ENCODE results near the gene SUZ12.
"Not testable (repeated sequence)": the region's sequence is repeated elsewhere in the genome, so short reads cannot be mapped to it uniquely, and the experiment has no call there.

Gene SUZ12

DNA sequence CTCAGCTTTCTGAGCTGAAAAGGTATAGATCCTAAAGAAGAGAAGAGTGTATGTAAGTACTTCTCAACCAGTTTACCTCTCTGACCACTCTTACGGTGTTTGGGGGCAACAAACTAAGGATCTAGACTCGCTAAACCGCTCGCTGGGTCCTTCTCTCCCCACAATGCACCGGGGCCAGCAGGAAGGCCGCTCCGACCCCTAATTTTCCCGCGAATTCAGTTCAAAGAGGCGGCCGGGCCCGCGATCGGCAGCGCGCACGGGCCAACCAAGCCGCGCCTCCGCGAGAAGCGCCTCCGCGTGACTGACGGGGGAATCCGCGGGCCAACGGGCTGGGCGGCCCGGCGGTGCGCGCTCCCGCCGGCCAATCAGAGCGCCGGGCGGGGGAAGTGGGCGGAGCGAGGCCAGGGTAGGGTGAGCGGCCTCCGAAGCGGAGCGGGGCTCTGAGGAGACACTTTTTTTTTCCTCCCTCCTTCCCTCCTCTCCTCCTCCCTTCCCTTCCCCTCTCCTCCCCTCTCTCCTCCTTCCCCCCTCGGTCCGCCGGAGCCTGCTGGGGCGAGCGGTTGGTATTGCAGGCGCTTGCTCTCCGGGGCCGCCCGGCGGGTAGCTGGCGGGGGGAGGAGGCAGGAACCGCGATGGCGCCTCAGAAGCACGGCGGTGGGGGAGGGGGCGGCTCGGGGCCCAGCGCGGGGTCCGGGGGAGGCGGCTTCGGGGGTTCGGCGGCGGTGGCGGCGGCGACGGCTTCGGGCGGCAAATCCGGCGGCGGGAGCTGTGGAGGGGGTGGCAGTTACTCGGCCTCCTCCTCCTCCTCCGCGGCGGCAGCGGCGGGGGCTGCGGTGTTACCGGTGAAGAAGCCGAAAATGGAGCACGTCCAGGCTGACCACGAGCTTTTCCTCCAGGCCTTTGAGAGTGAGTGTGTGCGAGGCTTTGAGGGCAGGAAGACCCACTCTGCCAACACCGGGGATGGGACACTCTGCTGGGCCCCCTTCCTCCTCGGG is at the start of gene SUZ12:
Gene SUZ12, plus strand, starts transcription at position 393 of the 995 bp plus-strand sequence. Its CDS starts 240 bp downstream, at position 633.
- peak; percentile 69 to 80 for DNase-seq (ENCODE audit: extremely low read depth in 1 of 2, low read depth in 1 of 2)

DNA sequence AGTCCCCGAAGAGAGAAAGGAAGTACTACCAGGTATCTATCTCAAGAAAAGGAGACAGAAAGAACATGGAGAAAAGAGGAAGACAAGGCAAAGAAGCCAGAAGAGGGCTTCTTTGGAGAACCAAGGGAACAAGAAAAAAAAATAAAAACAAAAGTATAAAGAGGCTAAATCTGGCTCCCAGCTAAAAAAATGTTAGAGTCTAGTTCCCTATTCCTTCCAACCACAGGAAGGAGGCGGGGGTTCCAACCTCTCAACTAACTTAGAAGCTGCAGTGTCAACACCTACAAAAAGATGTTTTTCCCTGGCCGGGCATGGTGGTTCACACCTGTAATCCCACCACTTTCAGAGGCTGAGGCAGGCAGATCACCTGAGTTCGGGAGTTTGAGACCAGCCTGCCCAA is 48.7 kb upstream of the SUZ12 start:
- DNase-seq (ENCODE audit: extremely low read depth in 1 of 2, low read depth in 1 of 2), result no peak

DNA sequence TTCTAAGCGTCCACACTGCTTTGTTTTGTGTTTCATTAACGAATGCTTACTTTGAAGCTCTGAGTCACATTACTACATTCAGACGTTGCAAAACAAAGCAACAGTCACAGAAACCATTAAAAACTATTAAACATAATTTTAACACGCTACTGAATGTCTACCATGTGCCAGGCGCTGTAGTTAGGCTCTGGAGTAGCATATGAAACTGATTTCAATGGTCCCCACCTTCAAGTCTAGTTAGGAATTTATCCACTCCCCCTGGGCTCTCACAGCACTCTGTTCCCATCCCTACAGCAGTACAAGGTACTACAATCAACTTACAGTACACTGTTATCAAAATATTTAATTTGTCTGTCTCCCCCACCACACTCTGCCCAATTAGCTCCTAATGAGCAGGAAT is 35.9 kb upstream of the SUZ12 start:
- no peak for DNase-seq (ENCODE audit: extremely low read depth in 1 of 2, low read depth in 1 of 2)

DNA sequence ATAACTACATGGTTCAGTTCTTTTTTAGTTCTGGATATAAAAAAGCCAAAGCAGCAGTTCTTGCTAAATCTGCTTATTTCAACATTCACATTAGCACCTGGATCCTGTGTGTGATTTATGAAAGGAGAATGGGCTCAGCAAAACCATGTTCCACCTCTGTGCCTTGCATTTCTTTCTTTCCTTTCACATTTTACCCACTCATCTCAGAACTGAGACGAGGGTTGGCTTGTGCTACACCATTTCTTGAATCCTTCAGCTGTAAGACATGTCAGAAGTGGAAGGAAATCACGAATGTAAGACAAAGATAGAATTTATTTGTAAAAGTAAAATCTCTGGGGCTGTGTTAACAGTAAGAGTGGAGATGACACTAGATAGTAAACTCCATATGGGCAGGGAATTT is 34.1 kb upstream of the SUZ12 start:
- no peak for DNase-seq (ENCODE audit: extremely low read depth in 1 of 2, low read depth in 1 of 2)

DNA sequence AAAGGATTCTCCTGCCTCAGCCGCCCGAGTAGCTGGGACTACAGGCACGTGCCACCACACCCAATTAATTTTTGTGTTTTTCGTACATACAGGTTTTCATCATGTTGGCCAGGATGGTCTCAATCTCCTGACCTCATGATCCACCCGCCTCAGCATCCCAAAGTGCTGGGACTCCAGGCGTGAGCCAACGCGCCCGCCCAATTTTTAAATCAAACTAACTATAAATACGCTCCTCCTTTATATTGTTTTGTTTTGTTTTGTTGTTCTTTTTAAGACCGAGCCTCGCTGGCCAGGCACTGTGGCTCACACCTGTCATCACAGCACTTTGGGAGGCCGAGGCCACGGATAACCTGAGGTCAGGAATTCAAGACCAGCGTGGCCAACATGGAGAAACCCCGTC is 33.4 kb upstream of the SUZ12 start:
- no peak for DNase-seq (ENCODE audit: extremely low read depth in 1 of 2, low read depth in 1 of 2)

DNA sequence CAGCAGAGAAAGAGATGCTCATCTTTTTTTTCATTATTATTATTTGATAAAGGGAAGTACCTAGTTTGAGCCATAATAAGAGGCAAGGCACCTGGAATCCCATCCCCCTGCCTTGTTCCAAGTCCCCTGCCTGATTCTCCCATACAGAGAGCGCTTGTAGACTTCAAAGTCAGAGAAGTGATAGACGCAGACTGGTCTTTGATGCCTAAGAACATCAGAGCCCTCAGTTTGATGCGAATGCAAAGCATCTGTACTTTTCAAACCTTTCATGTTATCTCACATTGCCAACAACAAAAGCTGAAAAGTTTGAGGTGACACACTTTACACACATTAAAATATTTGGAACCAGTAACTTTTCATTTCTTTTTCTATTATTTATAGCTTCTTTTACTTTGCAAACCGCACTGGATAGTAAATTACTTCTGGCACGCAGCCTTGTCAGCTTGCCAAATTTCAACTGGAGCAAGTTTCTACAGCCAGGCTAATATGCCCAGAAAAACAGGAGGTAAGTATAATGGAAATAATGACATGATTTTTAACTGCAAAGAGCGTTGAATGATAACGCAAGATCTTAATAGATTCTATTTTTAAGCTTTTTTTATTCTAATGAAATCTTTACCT is 29.4 kb upstream of the SUZ12 start:
- DNase-seq (ENCODE audit: extremely low read depth in 1 of 2, low read depth in 1 of 2), result no peak

DNA sequence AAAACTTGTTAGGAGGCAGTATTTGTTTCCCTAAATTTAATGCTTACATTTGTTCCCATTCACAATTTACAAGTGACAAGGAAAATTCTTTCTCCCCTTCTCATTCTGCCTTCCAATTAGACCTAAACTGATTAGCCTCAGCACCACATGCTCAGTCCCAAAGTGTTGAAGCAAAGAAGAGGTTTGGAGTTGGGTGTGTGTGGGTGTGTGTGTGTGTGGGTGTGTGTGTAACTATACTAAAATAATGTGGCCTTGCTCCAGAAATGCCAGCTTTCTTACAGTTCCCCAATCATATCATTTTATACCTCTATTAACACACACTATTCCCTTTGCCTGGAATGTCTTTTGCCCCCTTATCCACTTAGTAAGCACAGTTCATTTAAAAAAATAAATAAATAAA is 28.4 kb upstream of the SUZ12 start:
- DNase-seq (ENCODE audit: extremely low read depth in 1 of 2, low read depth in 1 of 2), result no peak

DNA sequence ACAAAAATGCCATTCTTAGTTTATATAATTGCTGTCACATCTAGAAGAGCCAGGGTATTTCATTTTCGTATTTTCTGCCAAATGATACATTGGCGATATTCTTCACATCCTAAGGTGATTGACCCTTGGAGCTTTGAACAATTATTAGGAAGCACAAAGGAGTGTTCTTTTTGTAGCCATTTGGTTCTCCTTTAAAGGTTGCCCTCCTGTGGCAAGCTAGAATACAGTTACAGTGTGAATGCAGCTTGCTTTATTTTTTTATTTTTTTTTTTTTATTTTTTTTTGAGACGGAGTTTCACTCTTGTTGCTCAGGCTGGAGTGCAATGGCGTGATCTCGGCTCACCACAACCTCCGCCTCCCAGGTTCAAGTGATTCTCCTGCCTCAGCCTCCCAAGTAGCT is 24.1 kb upstream of the SUZ12 start:
- not testable (repeated sequence) for DNase-seq (ENCODE audit: extremely low read depth in 1 of 2, low read depth in 1 of 2)

DNA sequence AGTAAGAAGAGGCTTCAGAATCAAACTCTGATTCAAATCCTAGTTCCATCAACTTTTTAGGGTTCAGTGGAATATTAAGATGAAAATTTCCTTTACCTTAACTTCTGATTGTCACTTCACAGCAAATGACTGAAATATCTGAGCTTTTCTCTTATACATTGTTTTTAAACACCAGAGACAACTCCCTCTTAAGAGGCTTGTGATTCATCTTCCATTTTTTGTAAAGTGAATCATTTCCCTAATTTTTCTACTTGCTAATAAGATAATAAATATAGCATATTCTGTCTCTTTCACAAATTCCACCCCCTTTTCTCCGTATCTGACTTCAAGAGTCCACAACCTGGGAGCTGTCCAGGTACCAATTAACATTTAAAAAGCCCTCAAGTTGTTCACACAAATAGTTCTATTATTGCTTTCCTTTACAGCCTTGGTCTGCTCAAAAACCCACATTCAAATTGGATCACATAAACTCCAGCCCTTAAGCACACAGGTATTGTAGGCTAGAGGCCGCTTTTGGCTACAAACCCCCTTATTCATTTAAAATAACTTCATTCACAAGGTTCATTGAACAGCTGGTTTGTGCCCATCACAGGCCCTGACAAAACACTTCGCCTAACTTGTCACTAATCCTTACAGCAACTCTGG is 21.2 kb upstream of the SUZ12 start:
- no peak for DNase-seq (ENCODE audit: extremely low read depth in 1 of 2, low read depth in 1 of 2)

DNA sequence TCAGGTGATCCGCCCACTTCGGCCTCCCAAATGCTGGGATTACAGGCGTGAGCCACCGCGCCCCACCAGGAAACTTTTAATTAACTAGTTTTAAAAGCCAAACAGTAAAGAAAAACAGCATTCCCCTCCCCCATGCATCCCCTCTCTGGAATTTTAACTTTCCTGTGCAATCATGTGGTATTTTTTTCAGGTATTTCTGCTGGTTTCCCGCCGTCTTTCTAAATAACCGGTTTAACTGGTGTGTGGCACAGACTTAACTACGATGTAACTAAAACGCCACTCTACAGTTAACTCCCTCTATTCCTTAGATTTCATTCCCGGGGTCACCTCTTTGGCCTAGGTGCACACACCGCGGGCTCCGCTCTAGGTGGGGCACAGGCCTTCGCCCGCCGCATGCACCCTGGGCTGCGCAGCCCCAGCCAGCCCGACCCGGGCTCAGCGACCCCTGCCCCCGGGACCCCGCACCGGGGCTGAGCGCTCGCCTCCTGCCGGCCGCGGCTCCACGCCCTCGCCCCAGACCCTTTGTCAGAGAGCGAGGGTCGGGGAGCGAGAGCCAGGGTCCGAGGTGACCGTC is 20.2 kb upstream of the SUZ12 start:
- no peak for DNase-seq (ENCODE audit: extremely low read depth in 1 of 2, low read depth in 1 of 2)

DNA sequence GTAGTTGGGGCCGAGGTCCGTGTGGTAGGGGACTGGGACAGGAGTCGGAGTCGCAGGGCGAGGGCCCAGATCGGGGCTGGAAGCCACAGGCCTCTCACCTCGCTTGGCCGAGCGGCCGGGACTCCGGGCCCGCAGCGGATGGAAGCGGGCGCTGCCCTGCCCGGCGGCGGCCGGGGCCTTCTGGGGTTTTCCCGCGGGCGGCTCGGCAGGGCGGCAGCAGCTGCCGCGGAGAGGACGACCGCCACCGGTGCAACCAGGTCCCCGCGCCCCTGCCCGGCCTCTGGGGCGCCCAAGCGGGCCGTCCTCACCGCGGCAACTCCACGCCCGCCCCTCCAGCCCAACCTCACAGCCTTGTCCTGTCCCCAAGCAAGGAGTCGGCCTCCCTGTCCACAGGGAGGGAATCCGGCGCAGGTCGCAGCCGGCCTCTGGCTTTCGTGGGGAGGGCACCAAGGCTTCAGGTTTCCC is 19.7 kb upstream of the SUZ12 start:
- no peak for DNase-seq (ENCODE audit: extremely low read depth in 1 of 2, low read depth in 1 of 2)

DNA sequence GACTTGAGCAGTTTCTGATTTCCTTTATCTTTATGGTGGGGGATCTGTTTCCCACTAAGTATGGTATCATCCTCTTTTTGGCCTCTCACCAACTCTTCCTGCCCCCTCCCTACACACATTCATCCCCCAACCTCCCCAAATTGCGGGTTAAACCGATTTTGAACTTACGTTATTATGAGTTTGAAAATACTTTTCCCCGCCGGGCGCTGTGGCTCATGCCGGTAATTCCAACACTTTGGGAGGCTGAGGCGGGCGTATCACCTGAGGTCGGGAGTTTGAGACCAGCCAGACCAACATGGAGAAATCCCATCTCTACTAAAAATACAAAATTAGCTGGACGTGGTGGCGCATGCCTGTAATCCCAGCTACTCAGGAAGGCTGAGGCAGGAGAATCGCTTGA is 19.1 kb upstream of the SUZ12 start:
- DNase-seq (ENCODE audit: extremely low read depth in 1 of 2, low read depth in 1 of 2), result not testable (repeated sequence)

DNA sequence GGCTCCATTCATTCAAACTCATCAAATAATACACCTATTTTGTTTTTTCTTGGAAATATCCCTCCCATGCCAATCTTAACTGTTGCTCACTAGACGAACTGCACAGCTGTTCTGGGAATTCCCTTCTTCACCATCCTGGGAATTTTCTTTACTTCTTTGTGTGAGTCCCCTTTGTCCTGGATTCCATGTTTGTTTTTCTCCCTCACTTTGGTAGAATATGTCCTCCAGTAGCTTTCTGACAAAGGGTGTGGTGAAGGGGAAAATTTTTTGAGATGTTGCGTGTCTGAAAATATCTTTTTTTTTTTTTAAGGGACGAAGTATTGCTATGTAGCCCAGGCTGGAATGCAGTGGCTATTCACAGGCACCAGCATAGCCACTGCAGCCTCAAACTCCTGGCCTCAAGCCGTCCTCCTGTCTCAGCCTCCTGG is 18.1 kb upstream of the SUZ12 start:
- DNase-seq (ENCODE audit: extremely low read depth in 1 of 2, low read depth in 1 of 2), result no peak

DNA sequence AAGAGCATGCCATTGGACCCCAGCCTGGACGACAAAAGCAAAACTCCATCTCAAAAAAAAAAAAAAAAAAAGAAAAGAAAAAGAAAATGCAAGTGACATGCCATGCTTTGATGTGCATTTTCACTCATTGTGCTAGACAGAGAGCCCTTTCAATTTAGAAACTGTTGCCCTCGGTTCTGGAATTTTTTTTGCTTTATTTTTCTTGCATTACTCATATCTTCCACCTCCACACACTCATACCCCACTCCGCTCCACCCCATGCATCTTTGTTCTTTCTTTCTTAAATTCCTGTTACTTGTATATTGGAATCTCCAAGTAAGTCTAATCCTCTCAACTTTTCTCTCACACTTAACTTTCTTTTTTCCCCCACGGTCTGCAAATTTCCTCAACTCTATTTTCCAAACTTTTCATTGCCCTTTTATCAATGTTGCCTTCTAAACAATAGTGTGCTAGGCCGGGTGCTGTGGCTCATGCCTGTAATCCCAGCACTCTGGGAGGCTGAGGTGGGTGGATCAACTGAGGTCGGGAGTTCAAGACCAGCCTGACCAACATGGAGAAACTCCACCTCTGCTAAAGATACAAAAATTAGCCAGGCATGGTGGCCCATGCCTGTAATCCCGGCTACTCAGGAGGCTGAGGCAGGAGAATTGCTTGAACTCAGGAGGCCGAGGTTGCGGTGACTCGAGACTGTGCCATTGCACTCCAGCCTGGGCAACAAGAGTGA is 16.8 kb upstream of the SUZ12 start:
- no peak for DNase-seq (ENCODE audit: extremely low read depth in 1 of 2, low read depth in 1 of 2)

DNA sequence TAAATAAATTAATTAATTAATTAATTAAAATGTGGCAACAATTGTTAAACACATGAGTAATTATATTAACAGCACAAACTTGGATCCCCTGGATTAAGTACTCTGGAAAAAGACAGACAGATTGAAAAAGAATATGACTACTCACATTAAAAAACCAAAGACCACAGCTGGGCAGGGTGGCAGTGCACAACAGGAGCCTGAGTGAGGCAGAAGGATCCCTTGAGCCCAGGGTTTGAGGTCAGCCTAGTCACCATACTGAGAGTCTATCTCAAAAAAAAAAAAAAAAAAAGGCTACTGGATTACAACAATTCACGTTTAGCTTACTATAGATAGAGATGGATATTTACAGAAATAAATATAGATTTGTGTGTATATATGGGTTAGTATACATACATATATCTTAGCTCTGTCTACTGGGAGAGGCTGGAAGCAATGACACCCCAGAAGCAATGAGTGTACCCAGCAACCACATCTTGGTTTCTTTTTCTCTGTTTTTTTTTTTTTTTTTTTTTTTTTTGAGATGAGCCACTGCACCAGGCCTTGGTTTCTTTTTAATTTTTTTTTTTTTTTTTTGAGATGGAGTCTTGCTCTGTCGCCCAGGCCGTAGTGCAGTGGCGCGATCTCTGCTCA is 10.6 kb upstream of the SUZ12 start:
- no peak for DNase-seq (ENCODE audit: extremely low read depth in 1 of 2, low read depth in 1 of 2)

DNA sequence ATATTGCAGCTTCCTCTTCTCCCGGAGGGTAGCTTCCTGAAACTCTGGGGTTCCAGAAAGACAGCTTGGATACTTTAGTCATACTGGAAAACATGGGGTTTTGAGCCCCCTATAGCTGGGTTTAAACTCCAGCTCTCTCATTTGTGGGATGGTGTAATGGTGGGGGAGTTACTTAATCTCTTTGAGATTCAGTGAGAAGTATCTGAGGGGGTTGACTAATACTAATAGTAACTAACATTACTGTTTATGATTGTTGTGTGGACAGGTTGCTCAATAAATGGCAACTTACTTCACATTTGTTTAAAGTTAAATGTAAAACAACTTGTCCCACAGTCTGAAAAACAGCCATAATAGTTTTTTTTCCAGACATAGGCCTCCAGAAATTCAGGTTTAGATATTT is 5.1 kb upstream of the SUZ12 start:
- no peak for DNase-seq (ENCODE audit: extremely low read depth in 1 of 2, low read depth in 1 of 2)

DNA sequence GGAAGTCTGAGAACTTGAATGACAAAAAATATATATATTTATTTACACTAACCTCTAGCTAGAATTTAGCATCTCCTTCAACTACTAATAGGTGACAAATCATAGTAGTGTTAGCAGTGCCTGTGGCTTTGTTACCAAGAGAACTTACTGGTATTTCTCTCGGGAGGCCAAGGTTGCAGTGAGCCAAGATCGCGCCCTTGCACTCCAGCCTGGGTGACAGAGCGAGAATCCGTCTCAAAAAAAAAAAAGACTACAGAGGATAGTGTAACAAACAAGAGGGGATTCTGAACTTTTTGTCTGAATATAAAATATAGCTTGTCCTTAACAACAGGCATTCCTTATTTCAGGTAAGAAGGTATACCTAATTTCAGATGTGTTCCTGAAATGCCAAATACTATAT is 1.3 kb upstream of the SUZ12 start:
- no peak for DNase-seq (ENCODE audit: extremely low read depth in 1 of 2, low read depth in 1 of 2)

DNA sequence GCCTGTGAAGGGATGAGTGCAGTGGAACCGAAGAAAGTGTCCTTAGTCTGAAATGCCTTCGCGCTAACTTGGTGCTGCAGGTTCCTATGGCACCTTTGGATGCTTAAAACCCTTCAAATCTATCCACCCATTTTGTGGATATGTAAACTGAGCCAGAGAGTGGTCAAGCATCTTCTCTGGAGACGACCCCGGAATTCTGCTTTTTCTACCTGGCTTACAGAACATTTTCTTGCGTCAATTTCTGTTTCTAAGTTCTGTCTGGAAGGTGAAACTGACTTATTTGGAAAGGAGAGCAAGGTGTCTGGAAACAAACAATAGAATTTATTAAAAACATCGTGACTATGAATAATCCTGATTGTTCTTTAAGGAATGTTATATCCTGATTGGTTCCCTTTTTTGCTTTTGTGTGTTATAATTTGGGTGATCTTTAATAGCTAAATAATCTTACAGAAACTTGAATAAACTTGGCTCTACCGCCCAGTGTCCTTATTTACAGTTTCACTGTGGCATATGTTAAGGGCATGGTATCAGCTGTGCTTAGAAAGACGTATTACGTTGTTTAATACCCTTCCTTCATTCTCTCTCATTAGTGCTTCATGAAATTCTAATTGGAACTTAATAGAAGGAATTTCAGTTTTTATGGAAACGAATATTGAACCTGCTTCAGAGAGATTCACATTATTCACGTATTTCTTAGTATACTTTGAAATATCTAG is 1.3 kb downstream of the SUZ12 start:
- DNase-seq (ENCODE audit: extremely low read depth in 1 of 2, low read depth in 1 of 2), result not testable (repeated sequence)

DNA sequence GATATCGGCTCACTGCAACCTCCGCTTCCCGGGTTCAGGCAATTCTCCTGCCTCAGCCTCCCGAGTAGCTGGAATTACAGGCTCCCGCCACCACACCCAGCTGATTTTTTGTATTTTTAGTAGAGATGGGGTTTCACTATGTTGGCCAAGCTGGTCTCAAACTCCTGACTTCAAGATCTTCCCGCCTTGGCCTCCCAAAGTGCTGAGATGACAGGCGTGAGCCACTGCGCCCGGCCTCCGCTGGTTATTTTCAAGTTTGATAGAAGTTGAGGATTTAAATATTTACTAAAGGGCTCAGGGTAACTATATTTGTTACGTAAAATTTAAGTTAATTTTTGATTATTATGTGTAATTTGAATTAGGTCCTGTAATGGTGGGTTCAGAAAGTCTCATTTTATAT is 5.1 kb downstream of the SUZ12 start:
- DNase-seq (ENCODE audit: extremely low read depth in 1 of 2, low read depth in 1 of 2), result not testable (repeated sequence)

All from stimulated activated CD8-positive, alpha-beta memory T cell treated with anti-CD3 and anti-CD28 coated beads, Interleukin-7, amount 100 ng/mL, for 48 hours (primary cell).